Loucy (cell line): ENCODE results near the gene HECTD3.
"Not testable (repeated sequence)": the region's sequence is repeated elsewhere in the genome, so short reads cannot be mapped to it uniquely, and the experiment has no call there.

Source experiments
- H2AFZ ChIP-seq: fragments of 200-600 bp; sonication (generic); 2 replicates; pipeline ENCODE4 v1.6.0; 2016; ENCODE audit warnings: antibody characterized with exemption, mild to moderate bottlenecking, low read length, moderate library complexity
- H3F3A ChIP-seq: fragments of 200-600 bp; 2 replicates; pipeline ENCODE4 v1.6.0; 2016; ENCODE audit warnings: antibody characterized with exemption, low read depth, mild to moderate bottlenecking
- H3K27me3 ChIP-seq: fragments of 200-600 bp; sonication (generic); 2 replicates; pipeline ENCODE4 v1.6.1; 2014; ENCODE audit warnings: low read length, mild to moderate bottlenecking; ENCODE audit not compliant: insufficient read depth, poor library complexity, severe bottlenecking
- H3K36me3 ChIP-seq: fragments of 200-600 bp; sonication (generic); 2 replicates; pipeline ENCODE4 v1.6.1; 2016; ENCODE audit warnings: low read length; ENCODE audit not compliant: insufficient read depth
- H3K4me1 ChIP-seq: fragments of 200-600 bp; sonication (generic); 2 replicates; pipeline ENCODE4 v1.5.1; 2014; ENCODE audit warnings: low read length, mild to moderate bottlenecking; ENCODE audit not compliant: insufficient read depth, poor library complexity, severe bottlenecking
- H3K4me2 ChIP-seq: fragments of 200-600 bp; sonication (generic); 2 replicates; pipeline ENCODE4 v1.6.0; 2014; ENCODE audit warnings: antibody characterized with exemption, low read length, low read depth, mild to moderate bottlenecking; ENCODE audit not compliant: poor library complexity, severe bottlenecking
- H3K4me3 ChIP-seq: fragments of 200-600 bp; sonication (generic); 2 replicates; pipeline ENCODE4 v1.5.1; 2014; ENCODE audit warnings: low read length, mild to moderate bottlenecking, mixed read lengths; ENCODE audit not compliant: poor library complexity, severe bottlenecking
- H3K79me2 ChIP-seq: fragments of 200-600 bp; sonication (generic); 2 replicates; pipeline ENCODE4 v1.6.1; 2014; ENCODE audit warnings: low read length; ENCODE audit not compliant: insufficient read depth
- H3K9ac ChIP-seq: fragments of 200-600 bp; sonication (generic); 2 replicates; pipeline ENCODE4 v1.6.0; 2014; ENCODE audit warnings: mild to moderate bottlenecking, low read depth, low read length, moderate library complexity; ENCODE audit not compliant: poor library complexity, severe bottlenecking
- H3K9me2 ChIP-seq: fragments of 200-600 bp; sonication (generic); replicated peaks from 2 replicates; pipeline ENCODE4 v1.6.1; 2016; ENCODE audit warnings: low read depth, low read length, mixed read lengths
- H3K9me3 ChIP-seq: fragments of 200-600 bp; sonication (generic); 2 replicates; pipeline ENCODE4 v1.6.1; 2014; ENCODE audit warnings: mild to moderate bottlenecking, antibody characterized with exemption, low read length, low read depth; ENCODE audit not compliant: insufficient read depth
- H4K20me1 ChIP-seq: fragments of 200-600 bp; sonication (generic); 2 replicates; pipeline ENCODE4 v1.6.0; 2014; ENCODE audit warnings: antibody characterized with exemption, low read length, mild to moderate bottlenecking; ENCODE audit not compliant: insufficient read depth, poor library complexity, severe bottlenecking
- EZH2phosphoT487 ChIP-seq: fragments of 200-600 bp; IDR thresholded peaks from 2 replicates; pipeline ENCODE4 v1.6.1; 2018; ENCODE audit warnings: antibody characterized with exemption, mild to moderate bottlenecking, moderate library complexity, borderline replicate concordance
- TF ChIP-seq, protein P1 (sequence below): fragments of 200-600 bp; sonication (generic); conservative IDR thresholded peaks from 2 replicates; pipeline ENCODE4 v1.5.1; 2014; ENCODE audit warnings: mild to moderate bottlenecking, antibody characterized with exemption, low read length

The HECTD3 gene

GRCh38 chr1:45004281-45004920 lies 6.7 kb downstream of the HECTD3 start:
- Histone ChIP-seq H4K20me1 (no peaks in the 10 kb centered on the region), H3F3A (no peaks in the 10 kb centered on the region), H3K9me2 (no peaks in the 10 kb centered on the region), H3K79me2 (no peaks in the 10 kb centered on the region), H3K4me1 (peaks cover 4% of the 10 kb centered on the region), H3K9ac (no peak overlapping the region), H3K4me3 (no peak overlapping the region), H3K36me3 (peaks cover 19% of the 10 kb centered on the region; the same call in 1 of the 2 replicates), H3K4me2 (no peak overlapping the region), H2AFZ (no peak overlapping the region), H3K9me3 (no peaks in the 10 kb centered on the region), H3K27me3 (no peaks in the 10 kb centered on the region)
- no peak for TF ChIP-seq EZH2phosphoT487
- TF ChIP-seq, protein P1, sequence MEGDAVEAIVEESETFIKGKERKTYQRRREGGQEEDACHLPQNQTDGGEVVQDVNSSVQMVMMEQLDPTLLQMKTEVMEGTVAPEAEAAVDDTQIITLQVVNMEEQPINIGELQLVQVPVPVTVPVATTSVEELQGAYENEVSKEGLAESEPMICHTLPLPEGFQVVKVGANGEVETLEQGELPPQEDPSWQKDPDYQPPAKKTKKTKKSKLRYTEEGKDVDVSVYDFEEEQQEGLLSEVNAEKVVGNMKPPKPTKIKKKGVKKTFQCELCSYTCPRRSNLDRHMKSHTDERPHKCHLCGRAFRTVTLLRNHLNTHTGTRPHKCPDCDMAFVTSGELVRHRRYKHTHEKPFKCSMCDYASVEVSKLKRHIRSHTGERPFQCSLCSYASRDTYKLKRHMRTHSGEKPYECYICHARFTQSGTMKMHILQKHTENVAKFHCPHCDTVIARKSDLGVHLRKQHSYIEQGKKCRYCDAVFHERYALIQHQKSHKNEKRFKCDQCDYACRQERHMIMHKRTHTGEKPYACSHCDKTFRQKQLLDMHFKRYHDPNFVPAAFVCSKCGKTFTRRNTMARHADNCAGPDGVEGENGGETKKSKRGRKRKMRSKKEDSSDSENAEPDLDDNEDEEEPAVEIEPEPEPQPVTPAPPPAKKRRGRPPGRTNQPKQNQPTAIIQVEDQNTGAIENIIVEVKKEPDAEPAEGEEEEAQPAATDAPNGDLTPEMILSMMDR, result no peak

DNA sequence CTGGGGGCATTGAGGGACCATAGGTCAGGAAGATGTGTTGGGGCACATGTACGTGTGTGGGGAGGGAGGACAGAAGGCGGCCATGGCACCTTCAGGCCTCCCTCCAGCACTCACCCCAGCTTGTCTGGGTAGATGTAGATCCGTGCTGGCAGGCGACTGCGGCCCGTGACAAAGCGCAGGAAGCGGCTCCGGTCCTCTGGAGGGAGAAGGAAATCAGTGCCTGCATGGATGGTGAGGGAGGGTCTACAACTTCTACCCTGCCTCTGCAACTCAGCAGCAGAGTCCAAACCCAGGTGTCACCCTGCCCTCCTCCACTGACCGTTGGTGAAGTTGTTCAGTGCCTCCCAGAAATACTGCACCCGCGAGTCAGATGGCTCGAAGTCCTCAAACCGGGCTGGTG lies 7.4 kb downstream of the HECTD3 start:
- TF ChIP-seq EZH2phosphoT487, result no peak
- TF ChIP-seq, protein P1, result no peak
- no peaks in the 10 kb centered on the region for H3F3A ChIP-seq
- H3K9ac ChIP-seq, result no peak overlapping the region
- H3K4me2 ChIP-seq, result no peak overlapping the region
- peaks cover 19% of the 10 kb centered on the region; the same call in 1 of the 2 replicates for H3K36me3 ChIP-seq
- no peak overlapping the region for H2AFZ ChIP-seq
- no peaks in the 10 kb centered on the region for H3K79me2 ChIP-seq
- no peaks in the 10 kb centered on the region for H4K20me1 ChIP-seq
- no peaks in the 10 kb centered on the region for H3K27me3 ChIP-seq
- H3K9me2 ChIP-seq, result no peaks in the 10 kb centered on the region
- H3K9me3 ChIP-seq, result no peaks in the 10 kb centered on the region
- H3K4me1 ChIP-seq, result peaks cover 4% of the 10 kb centered on the region
- no peak overlapping the region for H3K4me3 ChIP-seq

GRCh38 chr1:45002650-45003645 lies 8.2 kb downstream of the HECTD3 start:
- Histone ChIP-seq H3K4me2 (no peak overlapping the region), H3K9me3 (no peaks in the 10 kb centered on the region), H3K9me2 (no peaks in the 10 kb centered on the region), H2AFZ (no peak overlapping the region), H3K4me3 (no peak overlapping the region), H3F3A (no peaks in the 10 kb centered on the region), H3K27me3 (no peaks in the 10 kb centered on the region), H4K20me1 (no peaks in the 10 kb centered on the region), H3K9ac (no peak overlapping the region), H3K36me3 (peaks cover 19% of the 10 kb centered on the region; the same call in 1 of the 2 replicates), H3K79me2 (no peaks in the 10 kb centered on the region), H3K4me1 (peaks cover 4% of the 10 kb centered on the region)
- no peak for TF ChIP-seq EZH2phosphoT487
- TF ChIP-seq, protein P1, result no peak

DNA sequence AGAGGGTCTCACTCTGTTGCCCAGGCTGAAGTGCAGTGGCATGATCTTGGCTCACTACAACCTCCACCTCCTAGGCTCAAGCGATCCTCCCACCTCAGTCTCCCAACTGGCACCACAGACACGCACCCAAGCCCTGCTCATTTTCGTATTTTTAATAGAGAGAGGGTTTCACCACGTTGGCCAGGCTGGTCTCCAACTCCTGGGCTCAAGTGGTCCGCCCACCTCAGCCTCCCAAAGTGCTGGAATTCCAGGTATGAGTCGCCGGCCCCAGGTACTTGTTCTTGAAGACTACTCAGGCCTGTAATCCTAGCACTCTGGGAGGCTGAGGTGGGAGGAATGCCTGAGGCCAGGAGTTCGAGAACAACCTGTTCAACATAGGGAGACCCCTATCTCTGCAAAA lies 9.5 kb downstream of the HECTD3 start:
- not testable (repeated sequence) for H4K20me1 ChIP-seq, H3K27me3 ChIP-seq, H3K79me2 ChIP-seq, H3K9me3 ChIP-seq, H2AFZ ChIP-seq, H3F3A ChIP-seq, H3K4me3 ChIP-seq, H3K9me2 ChIP-seq, H3K9ac ChIP-seq, H3K4me2 ChIP-seq, H3K4me1 ChIP-seq
- peaks cover 12% of the 10 kb centered on the region; the same call in 1 of the 2 replicates for H3K36me3 ChIP-seq
